Testis (tissue), 3 donors: ENCODE measurements around the gene MKKS. TPM values are rescaled to one million over a fixed set of nuclear protein-coding genes. Genes with fewer than 3 reads are reported as not detected.

Experiments
- DNase-seq: peaks from one replicate; pipeline ENCODE4 v3.0.0-alpha.2; 2019
- H3K27ac ChIP-seq, 2 donors: fragments of 200-600 bp; sonication (generic); one replicate each; pipeline ENCODE4 v1.5.1; 2019
- H3K27me3 ChIP-seq: fragments of 200-600 bp; sonication (generic); one replicate; pipeline ENCODE4 v1.5.1; 2019
- H3K36me3 ChIP-seq: fragments of 200-600 bp; sonication (generic); one replicate; pipeline ENCODE4 v1.5.1; 2017; ENCODE audit warnings: low read depth; ENCODE audit errors: missing control alignments
- H3K4me1 ChIP-seq: fragments of 200-600 bp; sonication (generic); one replicate; pipeline ENCODE4 v1.5.1; 2019
- H3K4me3 ChIP-seq, 2 donors: fragments of 200-600 bp; sonication (generic); one replicate each; pipeline ENCODE4 v1.5.1; 2017 to 2019
- H3K9me3 ChIP-seq: fragments of 200-600 bp; sonication (generic); one replicate; pipeline ENCODE4 v1.5.1; 2017
- CTCF ChIP-seq, 3 experiments: fragments of 450-650 bp in 2 of 3; fragments of 200-600 bp in 1 of 3; sonication (generic) in 1 of 3; IDR thresholded peaks; one replicate each; pipeline ENCODE4 v1.5.1; 2016 to 2019; ENCODE audit warnings: antibody characterized with exemption in 3 of 3, mild to moderate bottlenecking in 2 of 3, moderate library complexity in 1 of 3
- POLR2A ChIP-seq: fragments of 450-650 bp; IDR thresholded peaks from one replicate; pipeline ENCODE4 v1.6.1; 2017; ENCODE audit warnings: antibody characterized with exemption, mild to moderate bottlenecking, moderate library complexity
- WGBS, 2 donors: methylation state at CpG; one replicate each; pipeline ENCODE4 v1.1.5; 2018; 5-methylcytosine and 5-hydroxymethylcytosine counted together
- intact Hi-C: fragments of 100-400 bp; cut with DNase I; formaldehyde crosslinking; loops from one replicate; pipeline ENCODE4 v1.15.1; 2023; ENCODE audit warnings: low total_unique reads
- polyA plus RNA-seq: library from polyadenylated mRNA; stranded (reverse); fragments of 350-450 nt; fragmentation: Illumina TruSeq; extraction: RNeasy Lipid Tissue Mini Kit (QIAGEN cat#74804); gene quantifications from one replicate; pipeline ENCODE4 v1.2.3, GENCODE V29; 2014; ENCODE audit warnings: low read depth, low replicate concordance; ENCODE audit not compliant: insufficient read depth
- total RNA-seq, 2 donors: library from RNA; depleted of rRNA; stranded (reverse); fragments of >200 nt; gene quantifications; one replicate each; pipeline ENCODE4 v1.2.3, GENCODE V29; 2016

MKKS gene
- total and polyA plus RNA-seq, 3 donors from 2014 or later: 15.7 to 37.1 (median 16.0) TPM

GRCh38 chr20:10370091-10370887 lies 63.7 kb downstream of the MKKS start:
- Histone ChIP-seq H3K27me3 (no peaks in the 10 kb centered on the region), H3K4me1 (peaks cover 7% of the 10 kb centered on the region), H3K27ac (no peak overlapping the region), H3K9me3 (no peaks in the 10 kb centered on the region), H3K36me3 (no peaks in the 10 kb centered on the region), H3K4me3 (no peak overlapping the region)
- 67 to 76% methylated on average over 8 of the region's 8 CpGs for WGBS, 2 donors
- intact Hi-C loops: no loop called here
- DNase-seq: no peak
- TF ChIP-seq CTCF (IDR thresholded peaks at IDR 0.05) (no peak), POLR2A (no peak)

- 43 to 53% methylated on average over 4 of the region's 4 CpGs for WGBS, 2 donors
- no peaks in the 10 kb centered on the region for H3K9me3 ChIP-seq
- peaks cover 7% of the 10 kb centered on the region for H3K4me1 ChIP-seq
- TF ChIP-seq POLR2A (no peak), CTCF (IDR thresholded peaks at IDR 0.05) (no peak)
- no peak for DNase-seq
- no peaks in the 10 kb centered on the region for H3K27me3 ChIP-seq
- no peak overlapping the region for H3K4me3 ChIP-seq
- no peaks in the 10 kb centered on the region for H3K36me3 ChIP-seq
- intact Hi-C loops: no loop called here
- H3K27ac ChIP-seq: no peak overlapping the region
Observed at GRCh38 chr20:10369723-10370090, 64.3 kb downstream of the MKKS start.

GRCh38 chr20:10368702-10369041 lies 65.3 kb downstream of the MKKS start:
- no peak overlapping the region for H3K27ac ChIP-seq
- intact Hi-C loops: no loop called here
- H3K36me3 ChIP-seq: no peaks in the 10 kb centered on the region
- TF ChIP-seq CTCF (IDR thresholded peaks at IDR 0.05) (no peak), POLR2A (no peak)
- no peaks in the 10 kb centered on the region for H3K9me3 ChIP-seq
- 88 to 93% methylated on average over 3 of the region's 3 CpGs for WGBS, 2 donors
- no peaks in the 10 kb centered on the region for H3K27me3 ChIP-seq
- H3K4me3 ChIP-seq: no peak overlapping the region
- no peak for DNase-seq
- peaks cover 7% of the 10 kb centered on the region for H3K4me1 ChIP-seq

GRCh38 chr20:10367943-10368701 lies 65.9 kb downstream of the MKKS start:
- H3K4me3 ChIP-seq: no peak overlapping the region
- no peak overlapping the region for H3K27ac ChIP-seq
- TF ChIP-seq CTCF (IDR thresholded peaks at IDR 0.05) (no peak), POLR2A (no peak)
- H3K4me1 ChIP-seq: peaks cover 7% of the 10 kb centered on the region
- WGBS, 2 donors: 91 to 94% methylated on average over 12 of the region's 12 CpGs
- no peaks in the 10 kb centered on the region for H3K9me3 ChIP-seq
- intact Hi-C loops: no loop called here
- H3K36me3 ChIP-seq: no peaks in the 10 kb centered on the region
- no peaks in the 10 kb centered on the region for H3K27me3 ChIP-seq
- DNase-seq: no peak

GRCh38 chr20:10367693-10367942 lies 66.4 kb downstream of the MKKS start:
- intact Hi-C loops: no loop called here
- H3K9me3 ChIP-seq: no peaks in the 10 kb centered on the region
- no peak for TF ChIP-seq POLR2A
- no peak for TF ChIP-seq CTCF (IDR thresholded peaks at IDR 0.05)
- no peaks in the 10 kb centered on the region for H3K27me3 ChIP-seq
- no peak overlapping the region for H3K27ac ChIP-seq
- no peaks in the 10 kb centered on the region for H3K36me3 ChIP-seq
- H3K4me1 ChIP-seq: peaks cover 7% of the 10 kb centered on the region
- no peak for DNase-seq
- no peak overlapping the region for H3K4me3 ChIP-seq
